ENCODE results near the gene MAGOH. TPM values are rescaled to one million over a fixed set of nuclear protein-coding genes. Genes with fewer than 3 reads are reported as not detected.

The MAGOH gene
- total RNA-seq, 2 donors from 2014 or later, result 9.5 to 21.8 TPM

DNA sequence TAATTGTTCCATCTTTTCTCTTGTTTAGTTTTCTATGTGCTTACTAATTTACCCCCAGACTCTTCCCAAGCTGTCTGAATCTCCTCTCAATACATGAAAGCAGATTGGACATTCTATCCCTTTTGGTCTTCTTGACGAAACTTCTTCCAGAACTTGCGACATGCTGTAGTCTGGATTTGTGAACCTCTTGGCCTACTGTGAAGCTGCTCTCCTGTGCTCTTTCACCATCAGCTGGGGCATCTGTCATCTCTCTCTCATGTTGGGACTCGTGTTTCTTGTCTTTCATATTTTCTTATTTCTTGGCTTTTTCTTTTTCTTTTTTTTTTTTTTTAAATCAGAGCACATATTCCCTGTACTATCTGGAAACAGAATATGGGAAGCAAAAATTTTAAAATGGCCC is 34.9 kb downstream of the MAGOH start:
- Histone ChIP-seq H3K27ac (no peak overlapping the region), H3K4me3 (no peak overlapping the region), H3K4me1 (ENCODE audit: control insufficient read depth in 1 of 2, low read depth in 2 of 2) (peaks cover 0 to 15% of the 10 kb centered on the region in 2 donors), H3K27me3 (replicated peaks; ENCODE audit: insufficient read depth) (no peaks in the 10 kb centered on the region), H3K9me3 (no peaks in the 10 kb centered on the region), H3K36me3 (peaks cover 20% of the 10 kb centered on the region)
- ATAC-seq (ENCODE audit: insufficient number of reproducible peaks, low FRiP score, low read depth) (no peak), DNase-seq (ENCODE audit: low spot score) (no peak)
- TF ChIP-seq, protein P1, sequence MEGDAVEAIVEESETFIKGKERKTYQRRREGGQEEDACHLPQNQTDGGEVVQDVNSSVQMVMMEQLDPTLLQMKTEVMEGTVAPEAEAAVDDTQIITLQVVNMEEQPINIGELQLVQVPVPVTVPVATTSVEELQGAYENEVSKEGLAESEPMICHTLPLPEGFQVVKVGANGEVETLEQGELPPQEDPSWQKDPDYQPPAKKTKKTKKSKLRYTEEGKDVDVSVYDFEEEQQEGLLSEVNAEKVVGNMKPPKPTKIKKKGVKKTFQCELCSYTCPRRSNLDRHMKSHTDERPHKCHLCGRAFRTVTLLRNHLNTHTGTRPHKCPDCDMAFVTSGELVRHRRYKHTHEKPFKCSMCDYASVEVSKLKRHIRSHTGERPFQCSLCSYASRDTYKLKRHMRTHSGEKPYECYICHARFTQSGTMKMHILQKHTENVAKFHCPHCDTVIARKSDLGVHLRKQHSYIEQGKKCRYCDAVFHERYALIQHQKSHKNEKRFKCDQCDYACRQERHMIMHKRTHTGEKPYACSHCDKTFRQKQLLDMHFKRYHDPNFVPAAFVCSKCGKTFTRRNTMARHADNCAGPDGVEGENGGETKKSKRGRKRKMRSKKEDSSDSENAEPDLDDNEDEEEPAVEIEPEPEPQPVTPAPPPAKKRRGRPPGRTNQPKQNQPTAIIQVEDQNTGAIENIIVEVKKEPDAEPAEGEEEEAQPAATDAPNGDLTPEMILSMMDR (IDR thresholded peaks at IDR 0.05), result no peak

GRCh38 chr1:53198241-53198651 is 40.1 kb downstream of the MAGOH start:
- Histone ChIP-seq H3K9me3 (no peaks in the 10 kb centered on the region), H3K4me1 (ENCODE audit: control insufficient read depth in 1 of 2, low read depth in 2 of 2) (peaks cover 13 to 41% of the 10 kb centered on the region in 2 donors), H3K27me3 (replicated peaks; ENCODE audit: insufficient read depth) (no peaks in the 10 kb centered on the region), H3K4me3 (peak overlapping the region; percentile 87), H3K27ac (peak overlapping the region in 1 of 2 donors; percentile 99), H3K36me3 (peaks cover 7% of the 10 kb centered on the region)
- ATAC-seq (ENCODE audit: insufficient number of reproducible peaks, low FRiP score, low read depth) (no peak), DNase-seq (ENCODE audit: low spot score) (no peak)
- TF ChIP-seq, protein P1 (IDR thresholded peaks at IDR 0.05), result no peak

DNA sequence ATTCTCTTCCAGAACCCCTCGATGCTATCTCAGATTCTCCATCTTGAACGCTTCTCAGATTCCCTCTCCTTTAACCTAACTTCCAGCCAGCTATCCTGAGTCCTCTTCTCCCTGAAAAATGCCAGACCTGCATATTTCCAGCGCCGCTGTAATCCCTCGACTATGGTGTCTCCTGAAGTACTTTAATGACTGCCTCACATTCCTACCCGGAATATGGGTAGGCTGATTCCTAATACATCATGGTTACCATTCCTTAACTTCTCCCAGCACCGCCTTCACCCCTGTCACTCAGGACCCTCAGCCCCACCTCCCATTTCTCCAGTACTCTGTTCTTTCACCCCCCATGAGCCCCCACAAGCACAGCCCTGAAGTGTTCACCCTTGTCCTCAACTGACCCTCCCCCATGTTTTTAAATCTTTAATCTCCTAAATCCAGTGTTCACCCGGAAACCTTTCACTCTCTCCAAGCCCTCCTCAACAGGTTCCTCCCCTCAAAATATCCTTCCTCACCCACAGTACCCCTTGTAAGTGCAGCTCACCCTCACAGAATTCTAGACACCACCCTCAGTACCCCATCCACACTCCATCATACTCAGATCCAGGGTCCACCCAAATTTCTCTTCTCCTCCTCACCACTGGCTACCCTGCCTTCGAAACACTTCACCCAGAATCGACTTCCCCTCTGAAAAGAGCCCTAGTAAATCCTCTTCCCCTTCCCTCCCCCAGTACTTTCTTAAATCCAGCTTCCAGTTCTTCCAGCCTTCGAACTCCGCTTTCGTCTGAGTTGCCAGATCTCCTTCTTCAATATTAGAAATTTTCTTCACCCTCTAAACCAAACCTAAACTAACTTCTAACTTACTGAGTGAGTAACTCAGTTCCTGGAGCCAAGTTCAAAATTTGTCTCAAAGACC is 40.8 kb downstream of the MAGOH start:
- no peaks in the 10 kb centered on the region for H3K27me3 ChIP-seq (replicated peaks; ENCODE audit: insufficient read depth)
- peak overlapping the region; percentile 84 to 99 for H3K27ac ChIP-seq
- TF ChIP-seq, protein P1 (IDR thresholded peaks at IDR 0.05), result no peak
- no peak for ATAC-seq (ENCODE audit: insufficient number of reproducible peaks, low FRiP score, low read depth)
- H3K4me1 ChIP-seq (ENCODE audit: control insufficient read depth in 1 of 2, low read depth in 2 of 2), result peaks cover 13 to 41% of the 10 kb centered on the region in 2 donors
- DNase-seq (ENCODE audit: low spot score), result no peak
- no peaks in the 10 kb centered on the region for H3K9me3 ChIP-seq
- H3K36me3 ChIP-seq, result peaks cover 7% of the 10 kb centered on the region
- H3K4me3 ChIP-seq, result peak overlapping the region; percentile 87

GRCh38 chr1:53196485-53197290 is 41.6 kb downstream of the MAGOH start, which contains the start of gene CPT2:
Gene CPT2, plus strand, starts transcription at chr1:53196824. Its CDS starts 120 bp downstream, at chr1:53196944.
- Histone ChIP-seq H3K27me3 (replicated peaks; ENCODE audit: insufficient read depth) (no peaks in the 10 kb centered on the region), H3K4me3 (peak within 1 kb of the TSS; percentile 87), H3K4me1 (ENCODE audit: control insufficient read depth in 1 of 2, low read depth in 2 of 2) (peaks cover 13 to 41% of the 10 kb centered on the region in 2 donors), H3K9me3 (no peaks in the 10 kb centered on the region), H3K27ac (peak within 1 kb of the TSS; percentile 84 to 99), H3K36me3 (no peaks in the 10 kb centered on the region)
- TF ChIP-seq, protein P1 (IDR thresholded peaks at IDR 0.05), result peak; percentile 18
- DNase-seq (ENCODE audit: low spot score) (peak; percentile 76), ATAC-seq (ENCODE audit: insufficient number of reproducible peaks, low FRiP score, low read depth) (peak; percentile 80)

GRCh38 chr1:53196017-53196484 is 42.3 kb downstream of the MAGOH start:
- Histone ChIP-seq H3K27ac (peak overlapping the region; percentile 84 to 99), H3K27me3 (replicated peaks; ENCODE audit: insufficient read depth) (no peaks in the 10 kb centered on the region), H3K4me1 (ENCODE audit: control insufficient read depth in 1 of 2, low read depth in 2 of 2) (peaks cover 13 to 41% of the 10 kb centered on the region in 2 donors), H3K9me3 (no peaks in the 10 kb centered on the region), H3K4me3 (peak overlapping the region; percentile 87), H3K36me3 (no peaks in the 10 kb centered on the region)
- TF ChIP-seq, protein P1 (IDR thresholded peaks at IDR 0.05), result no peak
- DNase-seq (ENCODE audit: low spot score) (no peak), ATAC-seq (ENCODE audit: insufficient number of reproducible peaks, low FRiP score, low read depth) (no peak)
